GM19025 (cell line): ENCODE data around the gene TANGO2.

Experiments
- ATAC-seq: cut with Tn5 transposase; IDR thresholded peaks from one replicate; pipeline ENCODE4 v1.9.1; 2021; ENCODE audit warnings: mild to moderate bottlenecking, low read depth, moderate library complexity; ENCODE audit not compliant: unreplicated experiment

The TANGO2 gene

GRCh38 chr22:19982991-19983578 lies 37.8 kb upstream of the TANGO2 start:
- ATAC-seq = no peak

GRCh38 chr22:19983741-19984140 lies 37.2 kb upstream of the TANGO2 start:
- no peak for ATAC-seq

- ATAC-seq = no peak
These were observed 36.6 kb upstream of the TANGO2 start for GRCh38 chr22:19984201-19984753.

GRCh38 chr22:19984851-19985811 lies 35.8 kb upstream of the TANGO2 start:
- ATAC-seq = no peak

GRCh38 chr22:19986011-19986409 lies 34.9 kb upstream of the TANGO2 start:
- no peak for ATAC-seq

GRCh38 chr22:19986410-19987341 lies 34.2 kb upstream of the TANGO2 start:
- ATAC-seq = no peak

- ATAC-seq = no peak
These were observed 33.3 kb upstream of the TANGO2 start for GRCh38 chr22:19987394-19988306.

- ATAC-seq = no peak
These were observed 32.5 kb upstream of the TANGO2 start for GRCh38 chr22:19988331-19988808.

- ATAC-seq = no peak
These were observed 31.8 kb upstream of the TANGO2 start for GRCh38 chr22:19988965-19989724.

GRCh38 chr22:19989725-19990067 lies 31.2 kb upstream of the TANGO2 start:
- no peak for ATAC-seq

- ATAC-seq = no peak
These were observed 30.7 kb upstream of the TANGO2 start for GRCh38 chr22:19990188-19990587.

- ATAC-seq = no peak
These were observed 30.1 kb upstream of the TANGO2 start for GRCh38 chr22:19990609-19991394.

- no peak for ATAC-seq
These were observed 29.6 kb upstream of the TANGO2 start for GRCh38 chr22:19991395-19991644.

GRCh38 chr22:19991645-19992451 lies 29.1 kb upstream of the TANGO2 start:
- ATAC-seq = no peak

- no peak for ATAC-seq
These were observed 28.4 kb upstream of the TANGO2 start for GRCh38 chr22:19992481-19992911.

- no peak for ATAC-seq
These were observed 28.0 kb upstream of the TANGO2 start for GRCh38 chr22:19992921-19993355.

- ATAC-seq = no peak
These were observed 27.0 kb upstream of the TANGO2 start for GRCh38 chr22:19993926-19994325.
